B cell (primary cell): Measurements from ENCODE around the gene ATRIP. TPM values are rescaled to one million over a fixed set of nuclear protein-coding genes. Genes with fewer than 3 reads are reported as not detected.

ENCODE experiments used
- ATAC-seq: fragments of 200-7000 bp; cut with Tn5 transposase; one replicate; pipeline ENCODE4 v1.10.0; 2021; ENCODE audit warnings: low read depth, mild to moderate bottlenecking, moderate number of reproducible peaks, moderate library complexity
- CTCF ChIA-PET: fragments of 350-600 bp; sonication (Branson Sonifier 250); formaldehyde crosslinking; loops from one replicate; lab custom pipeline; 2021; ENCODE audit warnings: antibody characterized with exemption, inconsistent platforms; lab: Charles Lee
- POLR2A ChIA-PET: fragments of 350-600 bp; sonication (Branson Sonifier 250); formaldehyde crosslinking; loops from one replicate; lab custom pipeline; 2021; ENCODE audit warnings: antibody characterized with exemption; lab: Charles Lee
- DNase-seq: peaks from one replicate; pipeline ENCODE4 v3.0.0; 2013
- H2AFZ ChIP-seq: 2 replicates; pipeline ENCODE4 v1.6.1; 2012; ENCODE audit warnings: mild to moderate bottlenecking, low read depth, low read length; ENCODE audit not compliant: insufficient read depth, poor library complexity, severe bottlenecking
- H3K27ac ChIP-seq, 2 donors: 1 replicate in 1 of 2; 2 replicates in 1 of 2; pipeline ENCODE4 v1.5.1; 2012 to 2013; ENCODE audit warnings: low read length in 2 of 2, mild to moderate bottlenecking in 2 of 2, moderate library complexity in 1 of 2
- H3K27me3 ChIP-seq, 4 experiments: fragments of 200-600 bp in 1 of 4; sonication (generic) in 1 of 4; replicated peaks in 1 of 4; 1 replicate in 2 of 4; 2 replicates in 2 of 4; pipeline versions ENCODE4 v1.6.1 to v1.7.0; 2013 to 2016; ENCODE audit warnings: low read length in 3 of 4, mild to moderate bottlenecking in 2 of 4, mixed read lengths in 1 of 4, moderate library complexity in 1 of 4; ENCODE audit not compliant: insufficient read depth in 4 of 4, control insufficient read depth in 3 of 4; ENCODE audit errors: control extremely low read depth in 1 of 4
- H3K36me3 ChIP-seq, 2 experiments: replicated peaks in 1 of 2; 1 replicate in 1 of 2; 2 replicates in 1 of 2; pipeline versions ENCODE4 v1.6.1 to v1.7.1; 2013; ENCODE audit warnings: low read length in 1 of 2; ENCODE audit not compliant: insufficient read depth in 2 of 2, control insufficient read depth in 1 of 2; ENCODE audit errors: control extremely low read depth in 1 of 2, extremely low read depth in 1 of 2
- H3K4me1 ChIP-seq, 2 donors: fragments of 200-600 bp in 1 of 2; sonication (generic) in 1 of 2; 1 replicate in 1 of 2; 2 replicates in 1 of 2; pipeline versions ENCODE4 v1.5.1 to v1.6.1; 2013 to 2017; ENCODE audit warnings: low read length in 2 of 2; ENCODE audit not compliant: control insufficient read depth in 2 of 2, insufficient read depth in 2 of 2
- H3K4me2 ChIP-seq: replicated peaks from 2 replicates; pipeline ENCODE3; 2012; ENCODE audit warnings: mild to moderate bottlenecking, low read depth, low read length; ENCODE audit not compliant: poor library complexity, severe bottlenecking
- H3K4me3 ChIP-seq, 5 experiments: fragments of 200-600 bp in 1 of 5; sonication (generic) in 1 of 5; 1 replicate in 3 of 5; 2 replicates in 2 of 5; pipeline versions ENCODE4 v1.5.1 to v1.7.0; 2011 to 2016; ENCODE audit warnings: low read length in 4 of 5, mild to moderate bottlenecking in 4 of 5, low read depth in 2 of 5, control low read depth in 1 of 5, moderate library complexity in 1 of 5; ENCODE audit not compliant: insufficient read depth in 1 of 5; ENCODE audit errors: control extremely low read depth in 1 of 5, extremely low read depth in 1 of 5
- H3K79me2 ChIP-seq: fragments of 200-600 bp; sonication (generic); one replicate; pipeline ENCODE4 v1.6.0; 2016; ENCODE audit warnings: low read length; ENCODE audit not compliant: control insufficient read depth, insufficient read depth
- H3K9ac ChIP-seq: fragments of 200-600 bp; sonication (generic); 2 replicates; pipeline ENCODE4 v1.6.1; 2017; ENCODE audit warnings: mild to moderate bottlenecking, low read length, moderate library complexity
- H3K9me3 ChIP-seq, 3 donors: one replicate each; pipeline versions ENCODE4 v1.6.1 to v1.7.1; 2013; ENCODE audit warnings: low read length in 2 of 3; ENCODE audit not compliant: control insufficient read depth in 2 of 3, insufficient read depth in 1 of 3; ENCODE audit errors: control extremely low read depth in 1 of 3
- H4K20me1 ChIP-seq: 2 replicates; pipeline ENCODE4 v1.6.0; 2012; ENCODE audit warnings: mild to moderate bottlenecking, low read length; ENCODE audit not compliant: insufficient read depth, control insufficient read depth, poor library complexity, severe bottlenecking
- H3K27ac Mint-ChIP-seq: one replicate; pipeline ENCODE4 v1.8.0; 2021; ENCODE audit warnings: mixed read lengths
- H3K27me3 Mint-ChIP-seq: one replicate; pipeline ENCODE4 v1.8.0; 2021; ENCODE audit warnings: mixed read lengths
- H3K4me1 Mint-ChIP-seq: one replicate; pipeline ENCODE4 v1.8.0; 2021; ENCODE audit warnings: mixed read lengths
- H3K4me3 Mint-ChIP-seq: one replicate; pipeline ENCODE4 v1.8.0; 2021; ENCODE audit warnings: mixed read lengths
- H3K9me3 Mint-ChIP-seq: one replicate; pipeline ENCODE4 v1.8.0; 2022; ENCODE audit warnings: mixed read lengths; ENCODE audit not compliant: insufficient read depth
- CTCF ChIP-seq: fragments of 200-600 bp; IDR thresholded peaks from one replicate; pipeline ENCODE4 v1.8.0; 2022; ENCODE audit warnings: antibody characterized with exemption, mild to moderate bottlenecking
- EZH2 ChIP-seq: IDR thresholded peaks from 2 replicates; pipeline ENCODE4 v1.6.1; 2012; ENCODE audit warnings: borderline replicate concordance, low read depth, mild to moderate bottlenecking, moderate library complexity, low read length; ENCODE audit not compliant: insufficient read depth, poor library complexity, severe bottlenecking
- WGBS: methylation state at CpG from one replicate; pipeline ENCODE4 v1.1.5; 2013; ENCODE audit warnings: missing lambda C conversion rate; ENCODE audit not compliant: insufficient coverage; 5-methylcytosine and 5-hydroxymethylcytosine counted together
- intact Hi-C: fragments of 100-400 bp; cut with micrococcal nuclease; formaldehyde crosslinking; loops from one replicate; pipeline ENCODE4 v1.10.0; 2022
- polyA plus RNA-seq: library from polyadenylated mRNA; depleted of rRNA; stranded (reverse); fragments of >200 nt; gene quantifications from 2 replicates; pipeline ENCODE4 v1.2.3, GENCODE V29; 2012
- total RNA-seq, 2 donors: library from RNA; stranded (reverse); fragments of 120-200 nt in 1 of 2; gene quantifications; 1 replicate in 1 of 2; 2 replicates in 1 of 2; pipeline versions ENCODE4 v1.2.3 to v1.2.4, GENCODE V29; 2013 to 2022

ATRIP gene
- total and polyA plus RNA-seq, 2 donors (not counting 1 experiment from before 2014, with no cell fraction given): 10.5 to 11.6 TPM

- DNase-seq: no peak
- ChIA-PET CTCF (no interaction called here), POLR2A (no interaction called here)
- H3K4me3 Mint-ChIP-seq: no peak overlapping the region
- H3K4me1 Mint-ChIP-seq: no peaks in the 10 kb centered on the region
- intact Hi-C loops: no loop called here
- 88% methylated on average over 8 of the region's 8 CpGs for WGBS
- Histone ChIP-seq H3K27me3 (no peaks in the 10 kb centered on the region), H3K9me3 (no peaks in the 10 kb centered on the region), H3K36me3 (no peaks in the 10 kb centered on the region), H3K27ac (no peak overlapping the region), H3K4me3 (no peak overlapping the region), H3K4me1 (no peaks in the 10 kb centered on the region), H3K79me2 (no peaks in the 10 kb centered on the region), H2AFZ (no peak overlapping the region), H4K20me1 (no peaks in the 10 kb centered on the region), H3K4me2 (no peak overlapping the region), H3K9ac (no peak overlapping the region)
- no peak overlapping the region for H3K27ac Mint-ChIP-seq
- no peaks in the 10 kb centered on the region for H3K27me3 Mint-ChIP-seq
- ATAC-seq: no peak
- TF ChIP-seq EZH2 (no peak), CTCF (no peak)
- H3K9me3 Mint-ChIP-seq: no peaks in the 10 kb centered on the region
Observed at GRCh38 chr3:48413086-48413485, 33.5 kb upstream of the ATRIP start.

- no peak overlapping the region for H3K4me3 ChIP-seq
- H3K27ac Mint-ChIP-seq: no peak overlapping the region
- TF ChIP-seq EZH2 (no peak), CTCF (no peak)
- H3K4me3 Mint-ChIP-seq: no peak overlapping the region
- H2AFZ ChIP-seq: no peak overlapping the region
- no peak overlapping the region for H3K4me2 ChIP-seq
- no peaks in the 10 kb centered on the region for H3K9me3 ChIP-seq
- no peaks in the 10 kb centered on the region for H3K27me3 ChIP-seq
- no peaks in the 10 kb centered on the region for H3K36me3 ChIP-seq
- no peaks in the 10 kb centered on the region for H3K4me1 Mint-ChIP-seq
- ChIA-PET CTCF (no interaction called here), POLR2A (no interaction called here)
- no peak for ATAC-seq
- no peaks in the 10 kb centered on the region for H3K27me3 Mint-ChIP-seq
- no peaks in the 10 kb centered on the region for H4K20me1 ChIP-seq
- no peak overlapping the region for H3K9ac ChIP-seq
- H3K79me2 ChIP-seq: no peaks in the 10 kb centered on the region
- DNase-seq: no peak
- no peaks in the 10 kb centered on the region for H3K4me1 ChIP-seq
- no peak overlapping the region for H3K27ac ChIP-seq
- 77% methylated on average over 14 of the region's 14 CpGs for WGBS
- H3K9me3 Mint-ChIP-seq: no peaks in the 10 kb centered on the region
- intact Hi-C loops: no loop called here
Observed at GRCh38 chr3:48413611-48414010, 32.9 kb upstream of the ATRIP start.
